ENCODE results near the gene NLRP12. TPM values are rescaled to one million over a fixed set of nuclear protein-coding genes. Genes with fewer than 3 reads are reported as not detected.

Gene NLRP12
- total RNA-seq, 1 donor = not detected

GRCh38 chr19:53826876-53827275 lies 2.8 kb upstream of the NLRP12 start:
- peak; percentile 90 for DNase-seq (ENCODE audit: low read depth)
- H3K4me3 ChIP-seq (ENCODE audit: low read depth, low read length) = no peak overlapping the region
- TF ChIP-seq CTCF (IDR thresholded peaks at IDR 0.05; ENCODE audit: insufficient read depth, low read length) = no peak

GRCh38 chr19:53823380-53824120 lies 564 bp downstream of the NLRP12 start:
- TF ChIP-seq CTCF (IDR thresholded peaks at IDR 0.05; ENCODE audit: insufficient read depth, low read length) = no peak
- no peak for DNase-seq (ENCODE audit: low read depth)
- no peak overlapping the region for H3K4me3 ChIP-seq (ENCODE audit: low read depth, low read length)

- no peak for TF ChIP-seq CTCF (IDR thresholded peaks at IDR 0.05; ENCODE audit: insufficient read depth, low read length)
- no peak overlapping the region for H3K4me3 ChIP-seq (ENCODE audit: low read depth, low read length)
- DNase-seq (ENCODE audit: low read depth) = no peak
These were observed 4.3 kb downstream of the NLRP12 start for GRCh38 chr19:53819861-53820260.

GRCh38 chr19:53818756-53819155 lies 5.4 kb downstream of the NLRP12 start:
- TF ChIP-seq CTCF (IDR thresholded peaks at IDR 0.05; ENCODE audit: insufficient read depth, low read length) = no peak
- H3K4me3 ChIP-seq (ENCODE audit: low read depth, low read length) = no peak overlapping the region
- DNase-seq (ENCODE audit: low read depth) = no peak

GRCh38 chr19:53813996-53814395 lies 10.1 kb downstream of the NLRP12 start:
- no peak for TF ChIP-seq CTCF (IDR thresholded peaks at IDR 0.05; ENCODE audit: insufficient read depth, low read length)
- no peak overlapping the region for H3K4me3 ChIP-seq (ENCODE audit: low read depth, low read length)
- DNase-seq (ENCODE audit: low read depth) = peak; percentile 58

- H3K4me3 ChIP-seq (ENCODE audit: low read depth, low read length) = no peak overlapping the region
- DNase-seq (ENCODE audit: low read depth) = no peak
- no peak for TF ChIP-seq CTCF (IDR thresholded peaks at IDR 0.05; ENCODE audit: insufficient read depth, low read length)
These were observed 11.8 kb downstream of the NLRP12 start for GRCh38 chr19:53812335-53812734.

- no peak for TF ChIP-seq CTCF (IDR thresholded peaks at IDR 0.05; ENCODE audit: insufficient read depth, low read length)
- no peak overlapping the region for H3K4me3 ChIP-seq (ENCODE audit: low read depth, low read length)
These were observed 13.2 kb downstream of the NLRP12 start for GRCh38 chr19:53810891-53811290.

More at GRCh38 chr19:53810891-53811290, 13.2 kb downstream of the NLRP12 start:
- no peak for DNase-seq (ENCODE audit: low read depth)

All from fibroblast of the aortic adventitia (primary cell).